Pancreas (tissue), 10 donors: Measurements from ENCODE around the gene KCNN1. TPM values are rescaled to one million over a fixed set of nuclear protein-coding genes. Genes with fewer than 3 reads are reported as not detected.
"Not testable (repeated sequence)": the region's sequence is repeated elsewhere in the genome, so short reads cannot be mapped to it uniquely, and the experiment has no call there.

Source experiments
- ATAC-seq, 4 donors: fragments of 200-7000 bp; cut with Tn5 transposase; one replicate each; pipeline versions ENCODE4 v1.8.0 to v1.9.1; 2020; ENCODE audit warnings: mild to moderate bottlenecking in 4 of 4, moderate library complexity in 4 of 4
- DNase-seq, 6 donors: peaks; one replicate each; pipeline ENCODE4 v3.0.0-alpha.2; 2020
- FAIRE-seq: peaks from 2 replicates; lab custom pipeline; 2012; peaks lifted over from hg19 to GRCh38; lab: Jason Lieb, UNC
- H3K27ac ChIP-seq, 4 donors: fragments of 200-600 bp; sonication (generic); 1 replicate in 3 of 4; 2 replicates in 1 of 4; pipeline versions ENCODE4 v1.5.0 to v1.8.0; 2020
- H3K27me3 ChIP-seq, 4 donors: fragments of 200-600 bp; one replicate each; pipeline ENCODE4 v1.8.0; 2021
- H3K36me3 ChIP-seq, 3 donors: fragments of 200-600 bp; sonication (generic) in 1 of 3; one replicate each; pipeline versions ENCODE4 v1.5.0 to v1.8.0; 2020 to 2021
- H3K4me1 ChIP-seq, 3 donors: fragments of 200-600 bp; one replicate each; pipeline ENCODE4 v1.8.0; 2021
- H3K4me3 ChIP-seq, 4 donors: fragments of 200-600 bp; sonication (generic) in 2 of 4; one replicate each; pipeline versions ENCODE4 v1.5.0 to v1.8.0; 2020 to 2021
- H3K9me3 ChIP-seq, 4 donors: fragments of 200-600 bp; one replicate each; pipeline ENCODE4 v1.8.0; 2021
- CTCF ChIP-seq, 4 donors: fragments of 200-600 bp; sonication (generic) in 3 of 4; IDR thresholded peaks; one replicate each; pipeline versions ENCODE4 v1.5.0 to v1.8.0; 2021; ENCODE audit warnings: antibody characterized with exemption in 4 of 4
- WGBS, 2 donors: extraction: QIAGEN DNeasy Blood & Tissue Kit; methylation state at CpG; one replicate each; pipeline ENCODE4 v1.1.7; 2013; 5-methylcytosine and 5-hydroxymethylcytosine counted together
- intact Hi-C, 3 donors: fragments of 100-400 bp; cut with DNase I; formaldehyde crosslinking; loops; one replicate each; pipeline versions ENCODE4 v1.11.1 to v1.14.2; 2022
- polyA plus RNA-seq, 2 donors: library from polyadenylated mRNA; stranded (reverse); fragments of 200-250 nt; gene quantifications; one replicate each; pipeline ENCODE4 v1.2.3, GENCODE V29; 2013
- total RNA-seq, 6 donors: library from RNA; stranded (reverse); fragmentation: NEBNext Ultra II Directional in 4 of 6; extraction: Animal tissue kit (Norgen Biotek cat#: 25700) in 4 of 6; gene quantifications; one replicate each; pipeline versions ENCODE4 v1.2.1 to v1.2.4, GENCODE V29; 2021 to 2023
- donor health status: healthy with polysubstance abuse.
- donor health status: DM: no; HTN: no; CAD: no; lungs with moderate emphysema.
- donor health status: DM: no; HTN: no; CAD: no.
- donor health status: control.
- donor health status: control.
- donor health status: Bipolar disorder and iron deficiency.
- donor health status: DM: yes; HTN: yes; CAD: no.
- donor health status: DM: no; HTN: no; CAD: no.
- donor health status: DM: no; HTN: no; CAD: no.
- donor health status: DM: yes; HTN: yes; CAD: no.

The KCNN1 gene
- total and polyA plus RNA-seq, 8 donors: 0.08 to 0.33 (median 0.19) TPM; not detected in 5

- DNase-seq (no peak), FAIRE-seq (no peak), ATAC-seq (no peak)
- Histone ChIP-seq H3K4me1 (no peaks in the 10 kb centered on the region), H3K4me3 (no peak overlapping the region), H3K36me3 (no peaks in the 10 kb centered on the region), H3K27me3 (no peaks in the 10 kb centered on the region), H3K27ac (no peak overlapping the region), H3K9me3 (no peaks in the 10 kb centered on the region)
- intact Hi-C loops: no loop called here
- 62 to 64% methylated on average over 15 to 17 of the region's 17 CpGs for WGBS, 2 donors
- no peak for TF ChIP-seq CTCF (IDR thresholded peaks at IDR 0.05)
Measured at GRCh38 chr19:17985037-17985818, 18.3 kb downstream of the KCNN1 start.

DNA sequence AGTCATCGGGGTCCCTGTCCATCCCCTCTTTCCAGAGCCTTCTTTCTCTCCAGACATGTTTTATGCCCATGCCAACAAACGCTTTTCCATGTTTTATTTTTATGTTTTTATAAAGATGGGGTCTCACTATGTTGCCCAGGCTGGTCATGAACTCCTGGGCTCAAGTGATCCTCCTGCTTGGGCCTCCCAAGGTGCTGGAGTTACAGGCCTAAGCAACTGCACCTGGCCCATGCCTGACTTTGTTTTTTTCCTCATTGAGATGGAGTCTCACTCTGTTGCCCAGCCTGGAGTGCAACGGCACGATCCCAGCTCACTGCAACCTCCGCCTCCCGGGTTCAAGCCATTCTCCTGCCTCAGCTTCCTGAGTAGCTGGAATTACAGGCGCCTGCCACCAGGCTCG lies 19.7 kb downstream of the KCNN1 start:
- H3K9me3 ChIP-seq, H3K36me3 ChIP-seq, FAIRE-seq, DNase-seq, H3K4me1 ChIP-seq, intact Hi-C loops, H3K27me3 ChIP-seq, H3K27ac ChIP-seq, ATAC-seq, H3K4me3 ChIP-seq: not testable (repeated sequence)
- 69 to 79% methylated on average over 8 of the region's 8 CpGs for WGBS, 2 donors

DNA sequence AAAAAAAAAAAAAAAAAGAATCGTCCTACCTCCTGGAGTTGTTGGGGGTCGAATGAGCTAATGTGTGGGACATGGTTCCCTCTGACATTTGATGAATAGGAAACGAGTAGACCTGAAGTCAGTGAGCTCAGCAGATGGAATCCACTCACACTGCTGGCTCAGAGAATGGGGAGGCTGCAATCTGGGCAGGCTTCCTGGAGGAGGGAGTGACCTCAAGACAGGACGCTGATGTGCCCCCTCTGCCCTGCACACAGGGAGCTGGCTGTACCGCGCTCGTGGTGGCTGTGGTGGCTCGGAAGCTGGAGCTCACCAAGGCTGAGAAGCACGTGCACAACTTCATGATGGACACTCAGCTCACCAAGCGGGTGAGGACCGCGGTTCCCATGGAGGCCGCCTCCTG lies 21.3 kb downstream of the KCNN1 start:
- intact Hi-C loops: no loop called here
- no peaks in the 10 kb centered on the region for H3K9me3 ChIP-seq
- DNase-seq: no peak
- 74 to 86% methylated on average over 13 of the region's 13 CpGs for WGBS, 2 donors
- no peak for FAIRE-seq
- H3K27ac ChIP-seq: no peak overlapping the region
- TF ChIP-seq CTCF (IDR thresholded peaks at IDR 0.05): no peak
- H3K36me3 ChIP-seq: no peaks in the 10 kb centered on the region
- peaks cover 0 to 4% (median 0%) of the 10 kb centered on the region in 4 donors for H3K27me3 ChIP-seq
- no peak for ATAC-seq
- H3K4me1 ChIP-seq: no peaks in the 10 kb centered on the region
- no peak overlapping the region for H3K4me3 ChIP-seq

GRCh38 chr19:17989425-17990094 lies 22.7 kb downstream of the KCNN1 start:
- DNase-seq (no peak), ATAC-seq (no peak), FAIRE-seq (no peak)
- 73 to 82% methylated on average over 16 of the region's 16 CpGs for WGBS, 2 donors
- intact Hi-C loops: loop anchor here in 1 of 3 donors (10.0 kb wide), 1 partner anchor 125 kb away; no protein-coding TSS in a partner anchor
- H3K9me3 ChIP-seq: no peaks in the 10 kb centered on the region
- peaks cover 0 to 4% (median 0%) of the 10 kb centered on the region in 4 donors for H3K27me3 ChIP-seq
- TF ChIP-seq CTCF (IDR thresholded peaks at IDR 0.05): no peak
- H3K27ac ChIP-seq: no peak overlapping the region
- H3K4me1 ChIP-seq: no peaks in the 10 kb centered on the region
- H3K4me3 ChIP-seq: no peak overlapping the region
- no peaks in the 10 kb centered on the region for H3K36me3 ChIP-seq

- no peak for TF ChIP-seq CTCF (IDR thresholded peaks at IDR 0.05)
- H3K27ac ChIP-seq: no peak overlapping the region
- H3K36me3 ChIP-seq: no peaks in the 10 kb centered on the region
- H3K4me1 ChIP-seq: no peaks in the 10 kb centered on the region
- FAIRE-seq (no peak), ATAC-seq (no peak), DNase-seq (no peak)
- H3K27me3 ChIP-seq: peaks cover 0 to 4% (median 0%) of the 10 kb centered on the region in 4 donors
- no peak overlapping the region for H3K4me3 ChIP-seq
- 51 to 55% methylated on average over 21 to 27 of the region's 27 CpGs for WGBS, 2 donors
- intact Hi-C loops: loop anchor here in 1 of 3 donors (10.0 kb wide), 1 partner anchor 128 kb away; no protein-coding TSS in a partner anchor
- H3K9me3 ChIP-seq: no peaks in the 10 kb centered on the region
Measured at GRCh38 chr19:17993076-17993813, 26.3 kb downstream of the KCNN1 start.
